ENCODE data around the gene KCNIP4. TPM values are rescaled to one million over a fixed set of nuclear protein-coding genes. Genes with fewer than 3 reads are reported as not detected.

Gene KCNIP4
- total and polyA plus RNA-seq, 10 of the 15 experiments (the other 5 are each of a cell fraction or from before 2014, with no cell fraction given): 0.03 to 0.23 (median 0.13) TPM; not detected in 7

- 64% methylated on average over 4 of the region's 4 CpGs for WGBS (ENCODE audit: insufficient coverage, insufficient replicate concordance, low lambda C conversion rate, missing lambda C conversion rate)
- Histone ChIP-seq H3K4me2 (ENCODE audit: control insufficient read depth, insufficient read depth) (no peak overlapping the region), H2AFZ (ENCODE audit: control insufficient read depth, low read depth, low read length) (no peak overlapping the region), H3K9me3 (replicated peaks; ENCODE audit: control insufficient read depth, insufficient read depth, low read length) (no peaks in the 10 kb centered on the region), H3K9ac (ENCODE audit: control insufficient read depth, insufficient read depth, low read length) (no peak overlapping the region), H3K27ac (ENCODE audit: control insufficient read depth, insufficient read depth) (no peak overlapping the region), H3K79me2 (ENCODE audit: control insufficient read depth, insufficient read depth, low read length) (no peaks in the 10 kb centered on the region), H3K36me3 (ENCODE audit: control insufficient read depth in 2 of 2, insufficient read depth in 2 of 2, low read length in 1 of 2) (no peaks in the 10 kb centered on the region), H3K4me3 (no peak overlapping the region), H4K20me1 (ENCODE audit: control insufficient read depth, insufficient read depth) (no peaks in the 10 kb centered on the region), H3K4me1 (ENCODE audit: control insufficient read depth, insufficient read depth, low read length) (no peaks in the 10 kb centered on the region), H3K27me3 (replicated peaks in 1 of 2; ENCODE audit: control insufficient read depth in 2 of 2, insufficient read depth in 2 of 2, low read length in 1 of 2) (no peaks in the 10 kb centered on the region)
- SMC1A ChIA-PET (ENCODE audit: uncharacterized antibody, unreplicated experiment): no interaction called here
- RAD21 ChIA-PET (ENCODE audit: unreplicated experiment): no interaction called here
- ATAC-seq: no peak
- POLR2A ChIA-PET: no interaction called here
- TF ChIP-seq NFIC (IDR thresholded peaks at IDR 0.05; ENCODE audit: low read depth, low read length) (no peak), NBN (IDR thresholded peaks at IDR 0.05) (no peak), HSF1 (IDR thresholded peaks at IDR 0.05; ENCODE audit: low read depth, low read length) (no peak), BMI1 (IDR thresholded peaks at IDR 0.05; ENCODE audit: borderline replicate concordance) (no peak), RUNX3 (IDR thresholded peaks at IDR 0.05; ENCODE audit: low read length) (no peak)
- intact Hi-C loops (cut with micrococcal nuclease; ENCODE audit: unreplicated experiment) (no loop called here), in situ Hi-C loops (cut with MboI) (no loop called here)
- CTCF ChIA-PET: no interaction called here
- no peak for DNase-seq (ENCODE audit: low read depth, low spot score)
- FAIRE-seq: no peak
- no TSS peak for BruUV-seq (replicated peaks)
These were observed 498.2 kb downstream of the KCNIP4 start for GRCh38 chr4:21450331-21450730.

- H3K9me3 ChIP-seq (replicated peaks; ENCODE audit: control insufficient read depth, insufficient read depth, low read length): no peaks in the 10 kb centered on the region
- no peaks in the 10 kb centered on the region for H3K4me1 ChIP-seq (ENCODE audit: control insufficient read depth, insufficient read depth, low read length)
- H3K4me3 ChIP-seq: no peak overlapping the region
- in situ Hi-C loops (cut with MboI): no loop called here
- H3K4me2 ChIP-seq (ENCODE audit: control insufficient read depth, insufficient read depth): no peak overlapping the region
- ChIA-PET SMC1A (ENCODE audit: uncharacterized antibody, unreplicated experiment) (no interaction called here), RAD21 (ENCODE audit: unreplicated experiment) (no interaction called here), POLR2A (interaction anchor here (0.6 kb wide), 1 partner anchor 376 kb away, joined by 4 read pairs; no protein-coding TSS in a partner anchor), CTCF (interaction anchor here (0.7 kb wide), 1 partner anchor 62 kb away, joined by 3 read pairs; no protein-coding TSS in a partner anchor)
- no peak overlapping the region for H2AFZ ChIP-seq (ENCODE audit: control insufficient read depth, low read depth, low read length)
- H4K20me1 ChIP-seq (ENCODE audit: control insufficient read depth, insufficient read depth): no peaks in the 10 kb centered on the region
- no peak overlapping the region for H3K27ac ChIP-seq (ENCODE audit: control insufficient read depth, insufficient read depth)
- no TSS peak for BruUV-seq (replicated peaks)
- H3K9ac ChIP-seq (ENCODE audit: control insufficient read depth, insufficient read depth, low read length): no peak overlapping the region
- ATAC-seq (no peak), DNase-seq (ENCODE audit: low read depth, low spot score) (no peak), FAIRE-seq (no peak)
- H3K27me3 ChIP-seq (replicated peaks in 1 of 2; ENCODE audit: control insufficient read depth in 2 of 2, insufficient read depth in 2 of 2, low read length in 1 of 2): no peaks in the 10 kb centered on the region
- intact Hi-C loops (cut with micrococcal nuclease; ENCODE audit: unreplicated experiment): no loop called here
- no peaks in the 10 kb centered on the region for H3K36me3 ChIP-seq (ENCODE audit: control insufficient read depth in 2 of 2, insufficient read depth in 2 of 2, low read length in 1 of 2)
- TF ChIP-seq HSF1 (IDR thresholded peaks at IDR 0.05; ENCODE audit: low read depth, low read length): no peak
- TF ChIP-seq CEBPB (IDR thresholded peaks at IDR 0.05; ENCODE audit: borderline replicate concordance in 1 of 2, low read depth in 2 of 2, low read length in 2 of 2): no peak
- TF ChIP-seq POU2F2 (IDR thresholded peaks at IDR 0.05; ENCODE audit: borderline replicate concordance, low read depth, low read length): no peak
- TF ChIP-seq EED (IDR thresholded peaks at IDR 0.05; ENCODE audit: low read depth): no peak
- no peak for TF ChIP-seq HDAC6 (IDR thresholded peaks at IDR 0.05; ENCODE audit: unreplicated experiment)
- TF ChIP-seq SMAD1 (IDR thresholded peaks at IDR 0.05; ENCODE audit: low read depth, partially characterized antibody): no peak
- no peak for TF ChIP-seq HDGF (IDR thresholded peaks at IDR 0.05)
- no peak for TF ChIP-seq SPI1 (IDR thresholded peaks at IDR 0.05; ENCODE audit: borderline replicate concordance, insufficient read depth, low read depth, low read length)
- TF ChIP-seq KDM1A (IDR thresholded peaks at IDR 0.05; ENCODE audit: borderline replicate concordance): no peak
- no peak for TF ChIP-seq CREB1 (IDR thresholded peaks at IDR 0.05; ENCODE audit: low read depth)
- H3K79me2 ChIP-seq (ENCODE audit: control insufficient read depth, insufficient read depth, low read length): no peaks in the 10 kb centered on the region
These were observed 501.1 kb downstream of the KCNIP4 start for GRCh38 chr4:21447301-21448054.

Measured in GM12878 (cell line).